DMS114 treated with DMSO at 0.1 percent for 48 hours (cell line): Measurements from ENCODE around the gene PDE4D.
"Not testable (repeated sequence)": the region's sequence is repeated elsewhere in the genome, so short reads cannot be mapped to it uniquely, and the experiment has no call there.

ENCODE experiments used
- DNase-seq: peaks from one replicate; lab custom pipeline; 2025; ENCODE audit not compliant: unreplicated experiment; lab: John Stamatoyannopoulos, UW

PDE4D gene

DNA sequence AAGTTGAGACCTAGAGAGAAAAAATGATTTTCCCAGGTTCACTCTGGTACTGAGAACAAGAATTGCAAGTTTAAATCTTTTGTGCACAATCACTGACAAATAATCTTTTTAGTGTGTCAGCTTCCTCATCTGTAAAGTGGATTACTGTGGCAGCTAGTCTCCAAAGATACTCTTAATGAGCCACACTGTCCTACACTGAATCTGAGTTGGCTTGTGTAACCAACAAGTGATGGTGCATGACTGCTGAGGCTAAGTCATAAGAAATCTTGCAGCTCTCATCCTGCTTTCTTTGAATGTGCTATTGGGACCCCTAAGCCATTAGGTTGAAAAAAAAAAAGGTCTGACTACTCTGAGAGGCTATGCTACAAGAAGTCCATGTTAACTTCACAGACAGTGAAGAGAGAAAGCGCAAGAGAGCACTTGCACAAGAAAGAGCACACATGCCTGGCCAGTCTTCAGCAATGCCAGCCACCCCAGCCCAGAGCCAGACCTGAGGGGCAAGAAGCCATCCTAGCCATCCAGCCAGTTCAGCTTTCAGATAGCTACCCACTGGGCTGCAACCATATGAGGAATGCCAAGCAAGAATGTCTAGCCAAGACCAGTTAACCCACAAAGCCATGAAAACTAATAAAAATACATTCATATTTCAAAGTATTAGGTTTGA lies 891.2 kb downstream of the PDE4D start:
- DNase-seq, result no peak

- DNase-seq, result no peak
Measured at GRCh38 chr5:59001716-59002115, 891.8 kb downstream of the PDE4D start.

DNA sequence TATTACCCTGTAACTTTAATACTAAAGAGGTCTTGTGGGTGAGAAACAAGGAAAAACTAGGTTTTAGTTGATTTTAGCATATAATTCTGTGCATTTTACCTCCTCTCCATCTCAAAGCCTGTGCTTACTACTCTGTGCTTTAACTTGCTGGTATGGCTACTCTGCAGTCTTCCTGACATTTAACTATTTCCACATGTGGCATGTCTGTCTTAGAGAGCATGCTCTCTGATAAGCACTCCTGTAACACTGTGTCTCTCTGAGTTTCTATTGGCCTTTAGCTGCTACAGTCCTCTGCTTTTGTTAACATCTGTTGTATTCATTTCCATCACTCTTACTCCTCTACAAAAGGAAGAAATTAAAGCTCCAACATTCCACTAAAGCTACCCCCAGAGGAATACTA lies 892.4 kb downstream of the PDE4D start:
- DNase-seq, result no peak

- DNase-seq, result no peak
Measured at GRCh38 chr5:59000211-59000610, 893.3 kb downstream of the PDE4D start.

GRCh38 chr5:58999804-59000203 lies 893.7 kb downstream of the PDE4D start:
- DNase-seq, result peak; percentile 42

DNA sequence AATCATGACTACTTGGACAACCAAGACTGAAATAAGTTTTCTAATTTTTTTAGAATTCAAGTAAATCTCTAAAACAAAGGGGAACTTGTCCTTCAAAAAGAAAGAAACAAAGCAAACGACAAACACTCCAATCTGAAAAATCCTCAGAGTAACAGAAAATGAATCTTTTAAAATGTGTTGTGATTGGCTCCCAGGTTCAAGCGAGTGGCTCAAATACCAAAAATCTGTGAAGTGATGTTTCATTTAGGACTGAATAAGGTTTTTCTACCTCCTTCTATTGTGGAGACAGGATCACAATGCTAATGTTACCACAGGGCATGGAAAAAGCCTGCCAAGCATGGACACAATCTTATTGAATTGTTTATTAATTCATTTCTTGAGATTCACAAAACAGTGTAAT lies 895.0 kb downstream of the PDE4D start:
- no peak for DNase-seq

DNA sequence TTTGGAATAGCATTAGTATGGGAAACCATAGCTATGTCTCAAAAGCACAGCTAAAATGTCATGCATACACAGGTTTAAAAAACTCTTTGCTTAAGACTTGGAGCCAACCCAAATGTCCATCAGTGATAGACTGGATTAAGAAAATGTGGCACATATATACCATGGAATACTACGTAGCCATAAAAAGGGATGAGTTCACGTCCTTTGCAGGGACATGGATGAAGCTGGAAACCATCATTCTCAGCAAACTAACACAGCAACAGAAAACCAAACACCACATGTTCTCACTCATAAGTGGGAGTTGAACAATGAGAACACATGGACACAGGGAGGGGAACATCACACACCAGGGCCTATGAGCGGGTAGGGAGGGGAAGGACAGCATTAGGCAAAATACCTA lies 897.7 kb downstream of the PDE4D start:
- not testable (repeated sequence) for DNase-seq

GRCh38 chr5:58993461-58993860 lies 900.1 kb downstream of the PDE4D start:
- DNase-seq, result no peak

DNA sequence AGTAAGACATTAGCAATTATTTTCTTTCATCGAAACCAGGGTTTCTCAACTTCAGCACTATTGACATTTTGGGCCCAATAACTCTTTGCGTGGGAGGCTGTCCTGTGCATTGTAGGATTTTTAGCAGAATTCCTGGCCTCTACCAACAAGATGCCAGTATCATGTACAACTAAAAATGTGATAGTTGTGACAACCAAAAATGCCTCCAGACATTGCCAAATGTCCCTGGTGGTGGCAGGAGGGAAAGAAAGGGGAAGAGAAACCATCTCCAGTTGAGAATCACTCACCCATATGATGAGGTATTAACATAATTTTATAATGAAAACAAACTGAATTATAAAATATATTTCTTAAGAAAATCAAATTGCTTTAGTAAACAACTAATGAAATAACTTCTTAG lies 904.6 kb downstream of the PDE4D start:
- no peak for DNase-seq

DNA sequence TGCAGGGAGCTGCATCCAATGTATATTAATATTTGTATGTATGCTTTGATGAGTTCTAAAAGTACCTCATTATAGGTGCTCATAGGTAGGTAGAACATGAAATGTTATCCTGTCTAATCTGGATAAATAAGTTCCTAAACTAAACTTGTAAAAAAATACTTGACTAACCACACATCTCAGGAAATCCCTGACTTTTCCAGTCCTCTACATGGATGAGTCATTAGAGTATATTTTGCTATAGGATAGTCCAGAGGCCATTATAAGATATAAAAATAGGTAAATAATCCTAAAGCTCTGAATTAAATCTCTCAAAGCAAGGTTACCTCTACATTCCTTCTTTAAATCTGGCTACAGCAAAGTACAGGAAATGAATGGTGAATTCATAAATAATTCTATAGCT lies 906.3 kb downstream of the PDE4D start:
- no peak for DNase-seq

DNA sequence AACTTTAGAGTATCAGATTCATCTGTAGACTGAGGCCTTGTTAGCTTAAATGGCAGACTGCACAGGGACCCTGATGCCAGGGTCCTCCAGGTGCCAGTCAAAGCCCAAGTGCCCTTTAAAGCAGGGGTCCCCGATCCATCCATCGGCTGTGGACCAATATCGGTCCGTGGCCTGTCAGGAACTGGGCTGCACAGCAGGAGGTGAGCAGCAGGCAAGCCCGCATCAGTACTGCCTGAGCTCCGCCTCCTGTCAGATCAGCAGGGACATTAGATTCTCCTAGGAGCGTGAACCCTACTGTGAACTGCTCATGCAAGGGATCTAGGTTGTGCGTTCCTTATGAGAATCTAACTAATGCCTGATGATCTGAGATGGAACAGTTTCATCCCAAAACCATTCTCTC lies 907.2 kb downstream of the PDE4D start:
- DNase-seq, result no peak

DNA sequence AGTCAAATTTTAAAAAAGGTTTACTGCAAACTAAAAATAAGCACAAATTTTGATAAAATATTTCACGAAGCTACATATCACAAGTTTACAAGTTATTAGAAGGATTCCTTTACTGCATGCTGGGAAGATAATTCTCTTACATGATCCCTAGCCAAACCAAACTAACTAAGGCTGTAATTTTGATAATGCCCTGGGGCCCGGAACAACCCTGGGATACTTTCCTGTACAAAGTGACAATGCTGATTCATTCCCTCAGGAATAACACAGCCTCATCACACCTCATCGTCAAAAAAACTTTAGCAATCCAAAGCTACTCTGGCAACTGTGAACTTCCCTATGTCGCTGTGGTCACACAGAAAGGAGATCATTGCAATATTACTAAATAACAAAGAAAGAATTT lies 907.8 kb downstream of the PDE4D start:
- DNase-seq, result no peak

DNA sequence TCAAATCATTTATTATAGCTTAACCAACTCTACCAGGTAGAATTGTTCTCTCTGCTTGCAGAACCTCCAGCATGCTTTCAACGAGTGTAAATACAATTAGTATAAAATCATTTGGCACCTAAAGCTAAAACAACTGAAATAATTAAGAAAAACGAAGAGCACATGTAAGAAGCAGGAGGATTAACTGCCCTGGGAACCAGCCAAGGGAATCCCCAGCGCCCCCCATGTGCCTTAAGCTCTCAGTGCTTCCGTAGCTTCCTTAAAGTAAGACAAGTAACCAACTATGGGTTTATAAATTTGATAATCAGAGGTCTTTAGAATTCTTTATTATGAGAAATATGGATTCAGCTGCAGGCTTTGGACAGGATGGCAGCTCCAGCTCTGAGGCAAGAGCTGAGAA lies 908.2 kb downstream of the PDE4D start:
- no peak for DNase-seq

DNA sequence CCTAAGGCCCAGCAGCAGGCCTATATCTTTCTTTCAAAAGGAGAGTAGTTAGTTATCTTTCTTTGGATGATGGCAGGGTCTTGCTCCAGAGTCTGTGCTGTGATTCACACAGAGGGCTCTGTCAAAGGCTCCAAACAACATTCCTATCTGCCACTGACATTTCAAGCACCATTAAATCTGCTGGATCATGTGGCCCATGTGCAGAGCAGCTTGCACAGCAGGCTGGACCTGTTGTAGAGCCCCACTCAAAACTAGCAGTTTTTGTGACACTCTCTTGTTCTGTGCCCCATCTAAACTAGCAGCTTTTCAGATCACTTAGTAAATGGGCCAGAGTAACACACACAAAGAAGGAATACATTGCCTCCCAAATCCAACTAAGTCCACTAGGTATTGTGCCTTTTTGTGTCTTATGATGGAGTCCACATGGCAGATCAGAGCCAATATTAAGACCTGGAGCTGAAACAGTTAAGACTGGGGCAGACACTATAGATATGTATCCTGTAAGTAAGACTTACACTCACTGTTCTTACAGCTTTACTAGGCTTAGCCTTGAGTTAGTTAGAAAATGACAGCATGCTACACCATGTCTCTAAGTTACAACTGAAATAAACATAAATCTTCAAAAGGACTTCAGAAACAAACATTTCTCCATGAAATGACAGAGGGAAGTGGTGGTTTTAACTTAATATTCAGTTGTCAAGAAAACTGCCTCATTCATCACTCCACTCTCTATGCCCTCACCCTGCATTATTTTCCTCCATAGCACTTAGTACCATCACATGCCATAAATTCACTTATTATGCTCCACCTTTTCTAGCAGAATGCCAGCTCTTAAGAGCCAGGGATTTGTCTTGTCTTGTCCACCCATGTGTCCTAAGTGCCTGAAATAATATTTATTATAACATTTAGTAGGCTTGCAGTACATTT lies 909.7 kb downstream of the PDE4D start:
- DNase-seq, result peak; percentile 34

GRCh38 chr5:58980890-58981289 lies 912.6 kb downstream of the PDE4D start:
- DNase-seq, result no peak

DNA sequence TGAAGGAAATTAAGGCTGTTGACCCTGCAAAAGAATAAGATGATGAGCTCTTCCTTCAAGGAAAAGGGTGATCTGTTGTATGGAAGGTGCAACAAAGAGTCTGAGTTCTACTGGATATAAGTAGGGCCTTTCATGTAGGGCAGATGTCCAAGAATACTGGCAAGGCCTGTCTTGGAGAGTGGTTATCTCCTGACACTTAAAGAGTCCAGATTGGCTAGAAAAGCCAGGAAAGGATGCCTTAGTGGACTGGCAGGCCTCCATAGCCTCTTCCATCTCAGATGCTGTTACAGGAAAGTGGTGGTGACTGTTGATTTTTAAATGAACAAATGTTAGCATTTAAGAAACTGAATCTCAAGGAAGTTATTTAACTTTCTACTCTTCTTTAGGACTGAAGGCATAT lies 914.4 kb downstream of the PDE4D start:
- no peak for DNase-seq

DNA sequence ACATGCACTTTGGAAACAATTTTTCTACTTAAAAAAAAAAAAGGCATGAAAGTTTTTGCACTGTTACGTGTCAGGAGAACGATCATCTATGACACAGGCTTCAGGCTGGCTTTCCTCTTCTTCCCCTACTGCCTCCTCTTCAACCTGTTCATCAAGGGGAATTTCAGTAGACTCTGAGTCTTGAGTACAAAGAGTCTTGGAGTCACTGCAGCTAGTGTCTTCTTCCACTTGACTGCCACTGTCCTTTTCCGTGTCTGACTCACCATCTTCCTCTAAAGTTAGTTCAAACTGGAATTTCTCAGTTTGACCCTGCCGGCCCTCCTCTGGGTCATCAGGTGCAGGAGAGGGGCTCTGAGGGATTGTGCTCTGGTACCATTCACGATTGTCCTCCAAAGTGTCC lies 918.9 kb downstream of the PDE4D start:
- DNase-seq, result no peak

DNA sequence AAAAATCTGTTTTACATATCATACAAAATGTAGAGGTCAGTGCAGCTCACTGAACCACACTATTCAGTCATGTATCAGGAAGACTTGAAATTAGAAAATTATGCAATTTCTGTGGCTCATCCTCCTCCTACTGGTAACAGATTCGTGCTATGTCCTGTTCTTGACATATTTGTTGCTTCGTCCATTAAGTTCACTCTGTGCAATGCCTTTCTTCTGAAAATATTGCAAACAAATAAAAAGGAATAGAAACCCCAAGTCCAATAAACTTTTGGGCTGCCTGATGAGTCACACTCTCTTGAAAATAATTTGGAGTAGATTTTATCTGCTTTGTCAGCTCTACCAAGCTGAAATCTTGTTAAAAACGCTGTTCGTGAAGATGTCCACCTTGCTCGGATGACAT lies 919.4 kb downstream of the PDE4D start:
- DNase-seq, result no peak

GRCh38 chr5:58972301-58972700 lies 921.2 kb downstream of the PDE4D start:
- no peak for DNase-seq

DNA sequence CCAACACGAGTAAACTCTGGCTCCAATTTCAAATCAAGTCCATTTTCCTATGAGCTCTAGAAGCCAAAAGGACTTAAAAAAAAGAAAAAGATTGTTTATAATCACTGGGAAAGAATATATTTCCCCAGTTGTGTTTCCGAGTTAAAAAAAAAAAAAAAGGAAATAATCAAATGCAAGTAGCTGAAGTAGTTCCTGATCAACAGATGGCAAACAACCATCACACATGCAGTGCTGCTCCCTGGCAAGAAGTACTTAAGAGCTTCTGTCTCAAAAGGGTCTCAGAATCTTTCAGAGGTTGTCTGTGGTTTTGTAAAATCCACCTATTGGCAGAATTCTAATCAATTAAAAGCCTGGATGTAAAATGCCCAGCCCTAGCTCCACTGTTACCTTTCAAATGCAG lies 922.8 kb downstream of the PDE4D start:
- no peak for DNase-seq

- no peak for DNase-seq
Measured at GRCh38 chr5:58969795-58970194, 923.7 kb downstream of the PDE4D start.

DNA sequence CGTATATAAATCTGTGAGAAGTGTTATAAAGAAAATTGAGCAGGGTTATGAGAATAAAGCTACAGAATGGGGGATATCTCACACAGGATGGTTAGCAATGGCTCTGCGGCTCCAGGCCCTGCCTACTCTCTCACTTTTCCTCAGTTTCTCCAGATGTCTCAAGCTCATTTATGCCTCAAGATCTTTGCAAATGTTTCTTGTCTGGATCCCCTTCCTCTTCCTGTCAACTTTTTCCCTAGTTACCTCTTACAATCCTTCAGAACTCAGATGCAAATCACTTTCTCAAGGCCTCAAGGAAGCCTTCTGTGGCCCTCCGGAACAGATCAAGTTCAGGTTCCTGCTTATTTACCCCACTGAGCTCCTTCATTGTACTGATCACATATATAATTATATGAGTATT lies 924.3 kb downstream of the PDE4D start:
- no peak for DNase-seq

DNA sequence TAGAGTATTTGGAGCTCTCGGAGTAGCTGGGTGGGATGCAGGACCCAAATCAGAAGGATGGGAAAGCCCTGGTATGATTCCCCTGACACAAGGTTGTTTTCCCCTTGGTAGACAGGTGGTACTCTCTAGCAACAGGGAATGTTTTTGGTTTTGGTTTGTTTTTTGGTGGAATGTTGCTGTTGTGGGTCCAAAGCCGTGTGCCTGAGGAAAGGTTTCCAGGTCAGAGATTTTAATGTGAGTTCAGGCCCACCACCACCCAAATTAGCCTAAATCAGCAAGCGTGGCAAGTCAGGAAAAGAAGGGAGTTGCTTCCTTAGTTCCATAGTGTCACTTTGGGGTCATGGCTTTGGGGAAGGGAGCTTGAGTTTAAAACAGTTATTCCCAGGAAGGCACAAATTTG lies 925.2 kb downstream of the PDE4D start:
- DNase-seq, result no peak
